H9 (cell line): Measurements from ENCODE around the gene TMEM30B. TPM values are rescaled to one million over a fixed set of nuclear protein-coding genes. Genes with fewer than 3 reads are reported as not detected.

Experiments used
- DNase-seq: peaks from one replicate; pipeline ENCODE4 v3.0.0-alpha.2; 2017
- H2AFZ ChIP-seq: one replicate; pipeline ENCODE4 v1.6.1; 2013; ENCODE audit warnings: mild to moderate bottlenecking, low read length, control low read depth, moderate library complexity
- H2AK5ac ChIP-seq: 2 replicates; pipeline ENCODE4 v1.6.1; 2013; ENCODE audit warnings: low read length, control low read depth, mixed read lengths; ENCODE audit not compliant: insufficient read length
- H2BK120ac ChIP-seq: one replicate; pipeline ENCODE4 v1.6.1; 2013; ENCODE audit warnings: low read depth, mild to moderate bottlenecking, low read length, control low read depth, inconsistent platforms; ENCODE audit not compliant: poor library complexity, severe bottlenecking
- H2BK12ac ChIP-seq: 2 replicates; pipeline ENCODE4 v1.6.1; 2013; ENCODE audit warnings: low read length, control low read depth, mixed read lengths, low read depth; ENCODE audit not compliant: insufficient read length
- H2BK15ac ChIP-seq: 2 replicates; pipeline ENCODE4 v1.6.1; 2013; ENCODE audit warnings: low read depth, low read length, control low read depth
- H2BK20ac ChIP-seq: one replicate; pipeline ENCODE4 v1.6.1; 2013; ENCODE audit warnings: low read depth, mild to moderate bottlenecking, low read length, control low read depth, inconsistent platforms; ENCODE audit not compliant: poor library complexity, severe bottlenecking
- H2BK5ac ChIP-seq: 2 replicates; pipeline ENCODE4 v1.6.1; 2013; ENCODE audit warnings: low read length, control low read depth, mixed read lengths; ENCODE audit not compliant: insufficient read length
- H3K14ac ChIP-seq: 2 replicates; pipeline ENCODE4 v1.6.1; 2013; ENCODE audit warnings: low read length, control low read depth; ENCODE audit not compliant: insufficient read depth
- H3K18ac ChIP-seq: 2 replicates; pipeline ENCODE4 v1.6.1; 2013; ENCODE audit warnings: low read depth, mild to moderate bottlenecking, mixed read lengths, low read length, control low read depth; ENCODE audit not compliant: insufficient read length
- H3K23ac ChIP-seq: 2 replicates; pipeline ENCODE4 v1.6.1; 2013; ENCODE audit warnings: low read length, control low read depth, mixed read lengths, low read depth; ENCODE audit not compliant: insufficient read length
- H3K23me2 ChIP-seq: 2 replicates; pipeline ENCODE4 v1.6.1; 2013; ENCODE audit warnings: low read depth, mild to moderate bottlenecking, mixed read lengths, low read length, control low read depth; ENCODE audit not compliant: insufficient read length, poor library complexity, severe bottlenecking
- H3K27ac ChIP-seq: 2 replicates; pipeline ENCODE4 v1.5.1; 2013; ENCODE audit warnings: low read length, control low read depth, mixed read lengths, low read depth; ENCODE audit not compliant: insufficient read length
- H3K27me3 ChIP-seq: 2 replicates; pipeline ENCODE4 v1.6.1; 2013; ENCODE audit warnings: low read length, control low read depth, inconsistent platforms; ENCODE audit not compliant: insufficient read depth
- H3K4ac ChIP-seq: 2 replicates; pipeline ENCODE4 v1.6.1; 2013; ENCODE audit warnings: low read depth, mild to moderate bottlenecking, control low read depth, inconsistent platforms, low read length, moderate library complexity
- H3K4me1 ChIP-seq: 2 replicates; pipeline ENCODE4 v1.6.1; 2013; ENCODE audit warnings: low read length, control low read depth, inconsistent platforms; ENCODE audit not compliant: insufficient read depth
- H3K4me2 ChIP-seq: 2 replicates; pipeline ENCODE4 v1.6.1; 2013; ENCODE audit warnings: low read length, control low read depth, mixed read lengths; ENCODE audit not compliant: insufficient read length, insufficient read depth
- H3K56ac ChIP-seq: 2 replicates; pipeline ENCODE4 v1.6.1; 2013; ENCODE audit warnings: low read depth, mild to moderate bottlenecking, mixed read lengths, low read length, control low read depth; ENCODE audit not compliant: insufficient read length
- H3K79me1 ChIP-seq: 2 replicates; pipeline ENCODE4 v1.6.1; 2013; ENCODE audit warnings: low read depth, mild to moderate bottlenecking, moderate library complexity, low read length, control low read depth, inconsistent platforms; ENCODE audit not compliant: insufficient read depth, poor library complexity, severe bottlenecking
- H3K79me2 ChIP-seq: 2 replicates; pipeline ENCODE4 v1.6.1; 2013; ENCODE audit warnings: low read length, control low read depth, inconsistent platforms; ENCODE audit not compliant: insufficient read depth
- H3K9ac ChIP-seq: 2 replicates; pipeline ENCODE4 v1.6.1; 2013; ENCODE audit warnings: low read length, control low read depth, mixed read lengths; ENCODE audit not compliant: insufficient read length; ENCODE audit errors: extremely low read depth
- H3K9me3 ChIP-seq: one replicate; pipeline ENCODE4 v1.6.1; 2013; ENCODE audit warnings: low read depth, low read length, inconsistent platforms; ENCODE audit not compliant: control insufficient read depth
- H3T11ph ChIP-seq: one replicate; pipeline ENCODE4 v1.6.1; 2013; ENCODE audit warnings: mild to moderate bottlenecking, low read length, control low read depth, inconsistent platforms
- H4K20me1 ChIP-seq: one replicate; pipeline ENCODE4 v1.6.1; 2013; ENCODE audit not compliant: control insufficient read depth, insufficient read length, insufficient read depth
- H4K5ac ChIP-seq: 2 replicates; pipeline ENCODE4 v1.6.1; 2013; ENCODE audit warnings: low read depth, mild to moderate bottlenecking, mixed read lengths, low read length, control low read depth; ENCODE audit not compliant: insufficient read length
- H4K8ac ChIP-seq: replicated peaks from 2 replicates; pipeline ENCODE4 v1.6.1; 2013; ENCODE audit warnings: low read length, control low read depth, mixed read lengths, low read depth; ENCODE audit not compliant: insufficient read length
- H4K91ac ChIP-seq: 2 replicates; pipeline ENCODE4 v1.6.1; 2013; ENCODE audit warnings: low read depth, mild to moderate bottlenecking, moderate library complexity, mixed read lengths, low read length, control low read depth; ENCODE audit not compliant: insufficient read length
- H3K27ac Mint-ChIP-seq, 3 experiments: 2 replicates in 2 of 3; 3 replicates in 1 of 3; pipeline ENCODE4 v1.8.0; 2020 to 2021; ENCODE audit warnings: mixed read lengths in 3 of 3, mild to moderate bottlenecking in 1 of 3, moderate library complexity in 1 of 3
- H3K27me3 Mint-ChIP-seq: 2 replicates; pipeline ENCODE4 v1.8.0; 2021; ENCODE audit warnings: low read depth, mild to moderate bottlenecking, moderate library complexity, mixed read lengths
- H3K36me3 Mint-ChIP-seq, 3 experiments: 2 replicates in 2 of 3; 3 replicates in 1 of 3; pipeline ENCODE4 v1.8.0; 2020 to 2021; ENCODE audit warnings: low read depth in 3 of 3, mixed read lengths in 3 of 3; ENCODE audit not compliant: insufficient read depth in 1 of 3
- H3K4me1 Mint-ChIP-seq, 2 experiments: 2 replicates each; pipeline ENCODE4 v1.8.0; 2020; ENCODE audit warnings: mixed read lengths in 2 of 2
- H3K4me3 Mint-ChIP-seq, 2 experiments: 2 replicates in 1 of 2; 3 replicates in 1 of 2; pipeline ENCODE4 v1.8.0; 2020 to 2021; ENCODE audit warnings: mild to moderate bottlenecking in 2 of 2, mixed read lengths in 2 of 2, moderate library complexity in 1 of 2
- H3K9me3 Mint-ChIP-seq, 2 experiments: 2 replicates in 1 of 2; 3 replicates in 1 of 2; pipeline ENCODE4 v1.8.0; 2020; ENCODE audit warnings: mild to moderate bottlenecking in 2 of 2, mixed read lengths in 2 of 2, moderate library complexity in 1 of 2
- CTCF ChIP-seq: fragments of 200-600 bp; sonication (generic); conservative IDR thresholded peaks from 3 replicates; pipeline ENCODE4 v1.8.0; 2021; ENCODE audit warnings: antibody characterized with exemption, mild to moderate bottlenecking
- WGBS: extraction: QIAGEN DNeasy Blood & Tissue Kit; methylation state at CpG from one replicate; pipeline ENCODE4 v1.1.7; 2013; ENCODE audit warnings: missing lambda C conversion rate, low lambda C conversion rate, mixed read lengths; ENCODE audit not compliant: insufficient read length; ENCODE audit errors: extremely low coverage; 5-methylcytosine and 5-hydroxymethylcytosine counted together
- total RNA-seq: library from RNA; stranded (reverse); gene quantifications from 2 replicates; pipeline ENCODE4 v1.2.1, GENCODE V29; 2021

Gene TMEM30B
- total RNA-seq, 1 experiment from 2014 or later, result 12.2 TPM

- Histone ChIP-seq H3K56ac (no peak overlapping the region), H3K27ac (no peak overlapping the region), H4K20me1 (peaks cover 4% of the 10 kb centered on the region), H2BK5ac (no peak overlapping the region), H3K4me2 (peak overlapping the region; percentile 52), H4K8ac (no peak overlapping the region), H3K9me3 (no peaks in the 10 kb centered on the region), H3K4me1 (no peaks in the 10 kb centered on the region), H2BK12ac (no peak overlapping the region), H3K79me2 (no peaks in the 10 kb centered on the region), H3K79me1 (no peaks in the 10 kb centered on the region), H3K4ac (no peak overlapping the region), H2BK20ac (no peak overlapping the region), H3K27me3 (no peaks in the 10 kb centered on the region; the same call in 1 of the 2 replicates), H2AFZ (no peak overlapping the region), H4K91ac (no peak overlapping the region), H3K18ac (no peak overlapping the region), H4K5ac (no peak overlapping the region), H3K23me2 (peaks cover 11% of the 10 kb centered on the region), H3K9ac (no peak overlapping the region), H3K23ac (no peak overlapping the region), H3T11ph (no peak overlapping the region), H2BK15ac (no peak overlapping the region), H2BK120ac (no peak overlapping the region), H2AK5ac (no peak overlapping the region), H3K14ac (no peak overlapping the region)
- DNase-seq, result no peak
- Mint-ChIP-seq H3K4me1 (peaks cover 14 to 15% of the 10 kb centered on the region in 2 experiments), H3K36me3 (peaks cover 0 to 3% (median 2%) of the 10 kb centered on the region in 3 experiments; a peak in 1 of 7 replicates), H3K27ac (no peak overlapping the region), H3K27me3 (peaks cover 24% of the 10 kb centered on the region), H3K4me3 (peak overlapping the region in 1 of 2 experiments; percentile 76; a peak in 2 of 5 replicates), H3K9me3 (no peaks in the 10 kb centered on the region; a peak in 1 of 5 replicates)
- no CpG with 5 or more reads among the region's 5 CpGs for WGBS
- TF ChIP-seq CTCF, result no peak
Observed at GRCh38 chr14:61279082-61279481, 2.1 kb downstream of the TMEM30B start.
